Fibroblast of skin of right biceps (primary cell): ENCODE data around the gene HDGFL2.

ENCODE experiments used
- DNase-seq: peaks from one replicate; pipeline ENCODE4 v3.0.0-alpha.2; 2013

Gene HDGFL2

DNA sequence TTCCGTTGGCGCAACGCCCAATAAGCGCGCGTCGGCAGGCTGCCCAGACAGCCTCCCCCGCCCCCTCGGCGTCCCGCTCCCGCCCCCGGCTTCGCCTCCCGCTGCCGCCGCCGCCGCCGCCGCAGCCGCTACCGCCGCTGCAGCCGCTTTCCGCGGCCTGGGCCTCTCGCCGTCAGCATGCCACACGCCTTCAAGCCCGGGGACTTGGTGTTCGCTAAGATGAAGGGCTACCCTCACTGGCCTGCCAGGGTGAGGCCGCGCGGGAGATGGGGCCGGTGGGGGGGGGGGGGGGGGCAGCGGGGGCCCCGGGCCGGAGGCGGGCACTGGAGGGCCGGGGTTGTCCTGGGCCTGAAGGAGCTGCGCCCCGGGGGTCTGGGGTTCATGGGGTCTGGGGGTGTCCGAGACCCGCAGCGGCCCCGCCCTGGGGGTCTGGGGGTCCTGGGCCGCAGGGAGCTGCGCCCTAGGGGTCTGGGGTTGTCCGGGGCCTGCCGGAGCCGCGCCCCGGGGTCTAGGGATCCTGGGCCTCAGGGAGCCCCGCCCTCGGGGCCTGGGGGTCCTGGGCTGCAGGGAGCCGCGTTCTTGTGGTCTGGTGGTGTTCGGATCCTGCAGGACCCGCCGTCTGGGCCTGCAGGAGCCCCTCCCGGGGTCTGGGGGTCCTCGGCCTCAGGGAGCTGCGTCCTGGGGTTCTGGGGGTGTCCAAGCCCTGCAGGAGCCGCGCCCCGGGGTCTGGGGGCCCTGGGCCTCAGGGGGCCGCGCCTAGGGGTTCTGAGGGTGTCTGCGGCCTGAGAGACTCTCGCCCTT is at the start of gene HDGFL2:
HDGFL2 (plus strand) TSS at position 124 of the 801 bp plus-strand sequence; CDS start at position 178, 54 bp downstream.
- DNase-seq = no peak

DNA sequence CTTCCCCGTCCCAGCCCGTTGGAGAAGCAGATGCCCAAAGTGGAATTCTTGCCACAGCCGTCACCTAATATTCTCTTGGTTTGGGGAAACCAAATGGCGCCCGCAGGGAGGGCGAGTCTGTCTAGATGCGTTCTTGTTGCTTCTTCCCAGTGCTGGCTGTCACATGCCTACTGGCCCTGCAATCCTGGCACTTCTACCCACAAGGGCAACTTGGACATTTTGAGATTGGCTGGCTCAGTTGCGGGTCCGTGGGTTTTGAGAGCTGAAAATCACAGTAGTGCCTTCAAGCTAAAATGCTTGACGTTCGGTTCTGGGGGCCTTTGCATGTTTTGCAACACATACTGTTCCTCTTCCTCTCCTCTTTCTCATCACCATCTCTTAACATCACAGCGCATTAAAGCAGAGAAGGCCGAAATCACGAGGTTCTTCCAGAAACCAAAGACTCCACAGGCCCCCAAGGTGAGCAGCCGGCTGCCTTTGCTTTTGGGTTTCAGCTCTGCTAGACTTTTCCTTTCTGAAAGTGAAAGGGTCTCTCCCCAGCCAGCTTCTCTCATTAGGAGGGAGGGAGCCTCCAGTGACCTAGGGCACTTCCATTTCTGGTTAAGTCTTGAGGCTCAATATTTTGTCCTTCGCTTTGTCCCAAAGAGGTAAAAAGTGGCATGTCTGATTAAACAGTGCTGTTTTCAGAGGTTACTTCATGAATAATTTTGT is 48.5 kb upstream of the HDGFL2 start:
- DNase-seq = no peak

GRCh38 chr19:4425537-4425936 is 46.6 kb upstream of the HDGFL2 start:
- DNase-seq = peak; percentile 94

- DNase-seq = no peak
Measured at GRCh38 chr19:4428326-4428975, 43.6 kb upstream of the HDGFL2 start.

DNA sequence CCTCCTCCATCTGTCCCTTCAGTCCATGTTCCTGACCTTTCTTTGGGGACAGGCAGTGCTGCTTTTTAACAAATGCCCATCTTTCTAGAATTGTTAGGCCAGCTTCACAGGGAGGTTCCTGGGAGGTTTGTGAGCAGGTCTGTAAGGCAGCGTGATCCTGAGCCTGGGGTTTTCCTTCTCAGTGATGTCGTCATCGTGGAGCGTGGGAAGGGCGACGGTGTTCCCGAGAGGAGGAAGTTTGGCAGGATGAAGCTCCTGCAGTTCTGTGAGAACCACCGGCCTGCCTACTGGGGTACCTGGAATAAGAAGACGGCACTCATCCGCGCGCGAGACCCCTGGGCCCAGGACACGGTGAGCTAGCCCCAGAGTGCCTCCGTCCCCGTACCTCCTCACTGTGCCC is 42.8 kb upstream of the HDGFL2 start:
- DNase-seq = no peak

DNA sequence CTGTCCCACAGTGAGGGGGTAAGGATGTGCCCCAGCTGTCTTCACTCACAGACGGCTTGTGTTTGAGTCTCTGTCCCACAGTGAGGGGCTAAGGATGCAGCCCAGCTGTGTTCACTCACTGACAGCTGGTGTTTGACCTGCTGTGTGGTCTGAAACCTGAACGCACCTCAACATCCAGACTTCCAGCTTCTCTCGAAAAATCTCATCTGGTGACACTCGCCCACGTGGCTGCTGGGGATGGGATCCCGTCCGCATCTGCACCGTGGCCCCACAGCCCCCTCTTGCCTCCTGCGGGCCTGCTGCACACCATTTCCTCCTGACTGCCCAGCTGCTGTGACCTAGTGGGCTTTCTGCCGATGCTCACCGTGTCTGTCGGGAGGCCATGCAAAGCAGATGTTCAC is 42.3 kb upstream of the HDGFL2 start:
- no peak for DNase-seq

- no peak for DNase-seq
Measured at GRCh38 chr19:4430760-4431159, 41.3 kb upstream of the HDGFL2 start.

- DNase-seq = no peak
Measured at GRCh38 chr19:4431296-4431695, 40.8 kb upstream of the HDGFL2 start.

- no peak for DNase-seq
Measured at GRCh38 chr19:4431808-4432674, 40.1 kb upstream of the HDGFL2 start.

DNA sequence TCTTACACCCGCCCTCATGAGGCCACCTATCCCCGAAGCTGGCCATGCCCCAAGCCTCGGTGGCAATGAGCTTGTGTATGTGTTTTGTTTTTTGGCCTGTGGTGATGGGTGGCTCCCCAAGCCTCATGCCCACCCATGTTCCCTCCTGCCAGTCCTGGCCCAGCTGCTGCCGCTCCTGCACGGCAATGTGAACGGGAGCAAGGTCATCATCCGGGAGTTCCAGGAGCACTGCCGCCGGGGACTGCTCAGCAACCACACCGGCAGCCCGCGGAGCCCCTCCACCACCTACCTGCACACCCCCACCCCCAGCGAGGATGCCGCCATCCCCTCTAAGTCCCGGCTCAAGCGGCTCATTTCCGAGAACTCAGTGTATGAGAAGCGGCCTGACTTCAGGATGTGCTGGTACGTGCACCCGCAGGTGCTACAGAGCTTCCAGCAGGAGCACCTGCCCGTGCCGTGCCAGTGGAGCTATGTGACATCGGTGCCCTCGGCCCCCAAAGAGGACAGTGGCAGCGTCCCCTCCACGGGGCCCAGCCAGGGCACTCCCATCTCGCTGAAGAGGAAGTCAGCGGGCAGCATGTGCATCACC is 39.1 kb upstream of the HDGFL2 start:
- no peak for DNase-seq

DNA sequence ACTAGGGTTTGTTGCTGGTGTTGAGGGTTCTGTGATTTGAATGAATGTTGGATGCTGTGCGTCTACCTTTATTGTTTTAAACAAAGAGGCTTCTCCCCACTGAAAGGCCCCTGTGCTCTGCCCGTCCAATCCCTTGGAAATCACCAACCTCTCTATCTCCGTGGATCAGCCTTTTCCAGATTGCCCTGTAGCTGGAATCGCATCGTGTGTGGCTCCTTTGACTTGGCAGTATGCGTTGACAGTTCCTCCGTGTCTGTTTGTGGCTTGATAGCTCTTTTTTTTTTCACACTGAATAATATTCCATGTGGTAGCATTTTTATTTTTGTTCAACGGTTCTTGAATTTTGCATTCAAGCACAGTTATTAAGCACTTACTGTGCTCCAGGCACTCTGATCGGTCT is 37.7 kb upstream of the HDGFL2 start:
- DNase-seq = no peak

GRCh38 chr19:4436231-4436630 is 35.9 kb upstream of the HDGFL2 start:
- no peak for DNase-seq

DNA sequence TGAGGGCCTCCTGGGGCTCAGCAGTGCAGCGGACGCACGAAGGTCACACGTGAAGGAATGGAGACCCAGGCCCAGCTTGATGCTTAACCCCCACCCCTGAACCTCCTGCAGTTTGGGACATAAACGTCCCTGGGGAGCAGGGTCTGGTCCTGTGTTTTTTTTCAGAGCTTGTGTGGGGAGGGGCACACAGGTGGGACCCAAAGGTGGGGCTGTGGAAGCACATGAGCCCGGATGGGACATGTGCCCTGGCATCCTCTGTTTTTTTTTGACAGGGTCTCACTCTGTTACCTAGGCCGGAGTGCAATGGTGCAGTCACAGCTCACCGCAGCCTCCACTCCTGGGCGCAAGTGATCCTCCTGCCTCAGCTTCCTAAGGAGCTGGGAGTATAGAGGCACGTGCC is 35.0 kb upstream of the HDGFL2 start:
- DNase-seq = no peak

DNA sequence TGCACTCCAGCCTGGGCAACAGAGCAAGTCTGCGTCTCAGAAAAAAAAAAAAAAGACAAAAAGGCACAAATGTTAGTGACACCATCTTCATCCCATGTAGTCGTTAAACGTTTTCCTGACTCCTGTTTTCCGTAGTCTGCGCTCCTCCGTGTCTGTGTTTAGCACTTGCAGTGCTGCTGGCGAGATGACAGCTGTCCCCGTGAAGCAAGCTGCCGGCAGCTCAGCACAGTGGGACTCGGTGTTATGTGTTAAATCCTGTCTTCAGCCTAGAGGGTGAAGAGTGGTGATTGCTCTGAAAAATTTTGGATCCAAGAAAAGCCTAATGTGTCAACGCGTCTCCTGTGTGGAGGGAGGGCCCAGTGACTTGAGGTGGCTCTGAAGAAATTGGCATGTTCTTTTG is 32.9 kb upstream of the HDGFL2 start:
- no peak for DNase-seq

GRCh38 chr19:4441994-4442818 is 29.9 kb upstream of the HDGFL2 start:
- DNase-seq = no peak

- DNase-seq = no peak
Measured at GRCh38 chr19:4442819-4443146, 29.3 kb upstream of the HDGFL2 start.

- DNase-seq = no peak
Measured at GRCh38 chr19:4443188-4443587, 28.9 kb upstream of the HDGFL2 start.

DNA sequence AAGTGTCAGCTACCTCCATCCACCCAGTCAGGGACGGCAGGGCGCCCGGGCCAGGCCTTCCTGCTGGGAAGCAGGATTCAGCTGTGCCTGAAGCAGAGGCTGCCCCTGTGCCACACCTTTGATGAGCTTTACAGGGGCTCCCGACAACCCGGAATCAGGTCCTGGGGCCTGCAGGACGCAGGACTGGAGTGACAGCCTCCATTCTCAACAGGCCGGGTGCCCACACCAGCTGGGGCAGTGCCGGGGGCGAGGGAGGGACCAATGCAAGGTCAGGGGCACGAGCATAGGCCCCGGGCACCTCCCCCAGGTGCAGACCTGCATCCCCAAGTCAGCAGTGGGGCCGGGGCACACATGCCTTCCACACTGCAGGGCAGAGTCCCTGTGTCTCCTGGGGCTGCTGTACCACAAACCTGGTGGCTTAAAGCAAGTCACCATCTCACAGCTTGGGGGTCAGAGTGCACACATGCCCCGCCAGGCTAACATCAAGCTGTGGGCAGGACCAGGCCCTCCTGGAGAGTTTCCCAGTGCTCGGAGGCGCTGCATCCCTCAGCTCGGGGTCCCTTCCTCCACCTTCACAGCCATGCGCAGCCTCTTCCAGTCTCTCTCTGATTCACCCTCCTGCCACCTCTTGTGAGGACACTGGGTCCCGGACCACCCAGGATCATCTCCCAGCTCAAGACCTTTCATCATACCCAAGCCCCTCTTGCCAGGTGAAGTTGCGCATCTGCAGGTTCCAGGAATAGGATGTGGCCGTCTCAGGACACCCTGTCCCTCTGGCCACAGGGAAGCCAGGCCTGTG is 27.9 kb upstream of the HDGFL2 start:
- DNase-seq = no peak

DNA sequence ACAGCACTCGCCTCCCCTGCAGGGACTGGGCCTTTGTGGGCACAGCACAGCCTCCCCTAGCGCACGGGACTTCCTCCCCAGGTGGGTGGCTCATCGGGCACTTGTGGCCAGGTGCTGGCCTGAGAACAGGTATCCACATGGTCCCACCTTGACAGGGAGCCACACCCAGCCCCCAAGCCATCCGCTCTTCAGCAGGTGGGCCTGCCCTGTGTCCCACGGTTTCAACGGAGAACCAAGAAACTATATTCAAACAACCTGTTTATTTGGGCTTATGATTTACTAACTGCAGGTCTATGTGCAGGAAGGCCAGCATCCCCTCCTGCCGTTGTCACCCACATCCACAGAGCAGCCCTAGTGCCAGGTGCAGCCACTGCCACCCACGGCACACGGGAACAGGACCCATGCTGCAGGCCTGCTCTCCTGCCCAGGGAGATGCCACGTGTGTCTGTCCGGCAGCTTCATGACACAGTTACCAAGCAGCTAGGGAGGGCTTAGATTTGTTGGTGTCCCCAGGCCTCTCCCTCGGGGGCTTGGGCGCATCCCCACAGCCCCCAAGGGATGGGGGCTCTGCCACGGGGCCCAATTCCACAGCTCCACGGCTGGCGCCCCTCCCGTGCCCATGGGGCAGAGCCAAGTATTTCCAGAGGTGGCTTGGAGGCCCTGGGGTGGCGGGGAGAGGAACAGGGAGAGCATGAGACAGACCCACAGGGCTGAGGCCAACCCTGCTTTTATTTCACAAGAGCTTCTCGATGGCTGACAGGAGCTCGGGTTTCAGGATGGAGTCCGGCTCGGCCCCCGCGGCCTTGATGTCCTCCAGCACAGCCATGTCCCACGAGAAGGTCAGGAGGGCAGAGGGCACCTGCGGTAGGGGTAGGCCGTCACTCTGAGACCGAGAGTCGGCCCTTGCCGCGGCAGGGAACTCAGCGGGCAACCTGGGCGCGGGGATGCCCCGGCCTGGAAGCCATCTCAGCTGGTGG is 27.0 kb upstream of the HDGFL2 start:
- DNase-seq = no peak
